ENCODE results near the gene CTNNA3. TPM values are rescaled to one million over a fixed set of nuclear protein-coding genes. Genes with fewer than 3 reads are reported as not detected.

Gene CTNNA3
- total and polyA plus RNA-seq, 2 of the 4 experiments (the other 2 are of a cell fraction) = 0.19 to 0.90 TPM

DNA sequence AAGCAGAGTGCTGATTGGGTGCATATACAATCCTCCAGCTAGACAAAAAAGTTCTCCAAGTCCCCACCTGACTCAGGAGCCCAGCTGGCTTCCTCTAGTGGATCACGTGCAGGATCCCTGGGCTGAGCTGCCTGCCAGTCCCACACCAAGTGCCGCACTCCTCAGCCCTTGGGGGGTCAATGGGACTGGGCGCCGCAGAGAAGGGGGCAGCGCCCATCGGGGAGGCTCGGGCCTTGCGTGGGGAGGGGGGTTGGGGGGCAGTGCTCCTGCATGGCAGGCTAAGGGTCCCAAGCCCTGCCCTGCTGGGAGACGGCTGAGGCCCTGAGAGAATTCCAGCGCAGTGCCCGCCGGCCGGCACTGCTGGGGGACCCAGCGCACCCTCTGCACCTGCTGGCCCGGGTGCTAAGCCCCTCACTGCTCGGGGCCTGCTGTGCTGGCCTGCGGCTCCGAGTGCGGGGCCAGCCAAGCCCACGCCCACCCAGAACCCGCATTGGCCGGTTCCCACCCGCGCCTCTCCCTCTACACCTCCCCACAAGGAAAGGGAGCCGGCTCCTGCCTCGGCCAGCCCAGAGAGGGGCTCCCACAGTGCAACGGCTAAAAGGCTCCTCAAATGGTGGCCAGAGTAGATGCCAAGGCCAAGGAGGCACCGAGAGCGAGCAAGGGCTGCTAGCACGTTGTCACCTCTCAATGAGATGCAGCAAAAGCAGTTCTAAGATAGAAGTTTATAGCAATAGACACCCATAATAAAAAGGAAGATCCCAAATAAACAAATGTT lies 1044.5 kb downstream of the CTNNA3 start:
- H4K5ac ChIP-seq (ENCODE audit: low read depth, low read length) = no peak overlapping the region
- H3K9me3 ChIP-seq (ENCODE audit: control insufficient read depth, insufficient read depth, low read length) = peaks cover 3% of the 10 kb centered on the region; the same call in 1 of the 2 replicates
- ChIA-PET POLR2A (ENCODE audit: unreplicated experiment) (no interaction called here), CTCF (no interaction called here)
- H3K27me3 ChIP-seq (ENCODE audit: control insufficient read depth, insufficient read depth, low read length) = no peaks in the 10 kb centered on the region
- no peak overlapping the region for H3K27ac ChIP-seq (ENCODE audit: insufficient read depth, low read length)
- no peak overlapping the region for H2AFZ ChIP-seq (replicated peaks; ENCODE audit: low read length, poor library complexity)
- no peak overlapping the region for H3K18ac ChIP-seq (ENCODE audit: low read depth, low read length)
- H4K20me1 ChIP-seq (ENCODE audit: insufficient read depth, low read length) = no peaks in the 10 kb centered on the region
- no peak overlapping the region for H2BK15ac ChIP-seq (ENCODE audit: low read depth, low read length)
- no peaks in the 10 kb centered on the region for H3K4me1 ChIP-seq (ENCODE audit: control insufficient read depth, insufficient read depth, low read length)
- no TSS peak for BruUV-seq (replicated peaks)
- H2BK20ac ChIP-seq (ENCODE audit: low read depth, low read length) = no peak overlapping the region
- no peak overlapping the region for H2AK5ac ChIP-seq (ENCODE audit: low read depth, low read length)
- WGBS, 2 experiments (ENCODE audit: extremely low coverage in 2 of 2, insufficient read length in 1 of 2) = 88% methylated on average over 5 of the region's 30 CpGs; no CpG with 5 or more reads in 1 of the 2 experiments
- no peaks in the 10 kb centered on the region for H3K79me1 ChIP-seq (ENCODE audit: low read depth in 1 of 2, low read length in 2 of 2)
- H4K8ac ChIP-seq (ENCODE audit: low read depth in 2 of 2, low read length in 2 of 2) = no peak overlapping the region
- no peak for ATAC-seq (ENCODE audit: low read depth)
- H3K9me1 ChIP-seq (ENCODE audit: insufficient read depth, low read length) = no peaks in the 10 kb centered on the region
- dilution Hi-C loops (cut with HindIII; ENCODE audit: low sequenced_read_pairs, unreplicated experiment) (no loop called here), intact Hi-C loops (cut with micrococcal nuclease) (no loop called here), in situ Hi-C loops (cut with MboI; ENCODE audit: low sequenced_read_pairs) (no loop called here)
- H3K4ac ChIP-seq (ENCODE audit: low read depth, low read length) = no peak overlapping the region
- no peak overlapping the region for H3K9ac ChIP-seq (ENCODE audit: low read depth, low read length)
- H3K23ac ChIP-seq (ENCODE audit: low read depth, low read length) = no peak overlapping the region
- no peak overlapping the region for H3K56ac ChIP-seq (ENCODE audit: extremely low read depth, insufficient read depth, low read length)
- no peaks in the 10 kb centered on the region for H3K36me3 ChIP-seq (ENCODE audit: control insufficient read depth, insufficient read depth, low read length)
- no peak overlapping the region for H2BK120ac ChIP-seq (ENCODE audit: low read depth, low read length)
- no peak for DNase-seq
- TF ChIP-seq SMC3 (IDR thresholded peaks at IDR 0.05; ENCODE audit: low read depth, low read length) (no peak), NFE2L2 (IDR thresholded peaks at IDR 0.05; ENCODE audit: low read depth, low read length) (no peak), ELK1 (IDR thresholded peaks at IDR 0.05; ENCODE audit: borderline replicate concordance, low read depth, low read length) (no peak), RFX5 (IDR thresholded peaks at IDR 0.05; ENCODE audit: low read depth, low read length) (no peak), MXI1 (IDR thresholded peaks at IDR 0.05; ENCODE audit: borderline replicate concordance, low read depth, low read length) (no peak), USF2 (IDR thresholded peaks at IDR 0.05; ENCODE audit: low read depth, low read length) (no peak), MAFK (IDR thresholded peaks at IDR 0.05; ENCODE audit: low read depth, low read length) (no peak), CEBPB (IDR thresholded peaks at IDR 0.05; ENCODE audit: low read depth, low read length) (no peak)
- H2BK5ac ChIP-seq (ENCODE audit: low read depth, low read length, poor library complexity, severe bottlenecking) = no peak overlapping the region
- no peak overlapping the region for H2AK9ac ChIP-seq (replicated peaks; ENCODE audit: low read depth, low read length, poor library complexity)
- no peak overlapping the region for H3K4me3 ChIP-seq (ENCODE audit: insufficient read depth, low read depth, low read length)
- no peak overlapping the region for H3K4me2 ChIP-seq (ENCODE audit: low read depth, low read length)
- H4K91ac ChIP-seq (ENCODE audit: insufficient read depth, low read depth, low read length) = no peak overlapping the region
- H3K14ac ChIP-seq (replicated peaks; ENCODE audit: low read depth, low read length) = no peak overlapping the region
